GM12875 (cell line): ENCODE data around the gene ABCC9.

Experiments used
- H3K4me3 ChIP-seq: one replicate; pipeline ENCODE4 v1.5.1; 2011; ENCODE audit warnings: low read depth, low read length, control low read depth
- CTCF ChIP-seq: IDR thresholded peaks from 2 replicates; pipeline ENCODE4 v1.5.1; 2011; ENCODE audit warnings: low read depth, mild to moderate bottlenecking, control low read depth, inconsistent platforms, low read length, moderate library complexity, borderline replicate concordance; ENCODE audit not compliant: insufficient read depth

ABCC9 gene

GRCh38 chr12:21773263-21773741 lies 167.9 kb downstream of the ABCC9 start:
- H3K4me3 ChIP-seq, result no peak overlapping the region

GRCh38 chr12:21771311-21771710 lies 169.9 kb downstream of the ABCC9 start:
- TF ChIP-seq CTCF, result no peak
- no peak overlapping the region for H3K4me3 ChIP-seq

More at GRCh38 chr12:21773263-21773741, 167.9 kb downstream of the ABCC9 start:
- no peak for TF ChIP-seq CTCF

GRCh38 chr12:21769307-21769706 lies 171.9 kb downstream of the ABCC9 start:
- TF ChIP-seq CTCF, result no peak
- H3K4me3 ChIP-seq, result no peak overlapping the region

GRCh38 chr12:21766403-21766802 lies 174.8 kb downstream of the ABCC9 start:
- TF ChIP-seq CTCF, result no peak
- no peak overlapping the region for H3K4me3 ChIP-seq

GRCh38 chr12:21764950-21765349 lies 176.3 kb downstream of the ABCC9 start:
- no peak overlapping the region for H3K4me3 ChIP-seq
- no peak for TF ChIP-seq CTCF

- no peak overlapping the region for H3K4me3 ChIP-seq
- no peak for TF ChIP-seq CTCF
These were observed 177.2 kb downstream of the ABCC9 start for GRCh38 chr12:21764065-21764464.

GRCh38 chr12:21763531-21763930 lies 177.7 kb downstream of the ABCC9 start:
- H3K4me3 ChIP-seq, result no peak overlapping the region
- no peak for TF ChIP-seq CTCF
